H9 (cell line): ENCODE measurements around the gene SPA17. TPM values are rescaled to one million over a fixed set of nuclear protein-coding genes. Genes with fewer than 3 reads are reported as not detected.

ENCODE experiments used
- DNase-seq: peaks from one replicate; pipeline ENCODE4 v3.0.0-alpha.2; 2017
- H2AFZ ChIP-seq: one replicate; pipeline ENCODE4 v1.6.1; 2013; ENCODE audit warnings: mild to moderate bottlenecking, low read length, control low read depth, moderate library complexity
- H2AK5ac ChIP-seq: 2 replicates; pipeline ENCODE4 v1.6.1; 2013; ENCODE audit warnings: low read length, control low read depth, mixed read lengths; ENCODE audit not compliant: insufficient read length
- H2BK120ac ChIP-seq: one replicate; pipeline ENCODE4 v1.6.1; 2013; ENCODE audit warnings: low read depth, mild to moderate bottlenecking, low read length, control low read depth, inconsistent platforms; ENCODE audit not compliant: poor library complexity, severe bottlenecking
- H2BK12ac ChIP-seq: 2 replicates; pipeline ENCODE4 v1.6.1; 2013; ENCODE audit warnings: low read length, control low read depth, mixed read lengths, low read depth; ENCODE audit not compliant: insufficient read length
- H2BK15ac ChIP-seq: 2 replicates; pipeline ENCODE4 v1.6.1; 2013; ENCODE audit warnings: low read depth, low read length, control low read depth
- H2BK20ac ChIP-seq: one replicate; pipeline ENCODE4 v1.6.1; 2013; ENCODE audit warnings: low read depth, mild to moderate bottlenecking, low read length, control low read depth, inconsistent platforms; ENCODE audit not compliant: poor library complexity, severe bottlenecking
- H2BK5ac ChIP-seq: 2 replicates; pipeline ENCODE4 v1.6.1; 2013; ENCODE audit warnings: low read length, control low read depth, mixed read lengths; ENCODE audit not compliant: insufficient read length
- H3K14ac ChIP-seq: 2 replicates; pipeline ENCODE4 v1.6.1; 2013; ENCODE audit warnings: low read length, control low read depth; ENCODE audit not compliant: insufficient read depth
- H3K18ac ChIP-seq: 2 replicates; pipeline ENCODE4 v1.6.1; 2013; ENCODE audit warnings: low read depth, mild to moderate bottlenecking, mixed read lengths, low read length, control low read depth; ENCODE audit not compliant: insufficient read length
- H3K23ac ChIP-seq: 2 replicates; pipeline ENCODE4 v1.6.1; 2013; ENCODE audit warnings: low read length, control low read depth, mixed read lengths, low read depth; ENCODE audit not compliant: insufficient read length
- H3K23me2 ChIP-seq: 2 replicates; pipeline ENCODE4 v1.6.1; 2013; ENCODE audit warnings: low read depth, mild to moderate bottlenecking, mixed read lengths, low read length, control low read depth; ENCODE audit not compliant: insufficient read length, poor library complexity, severe bottlenecking
- H3K27ac ChIP-seq: 2 replicates; pipeline ENCODE4 v1.5.1; 2013; ENCODE audit warnings: low read length, control low read depth, mixed read lengths, low read depth; ENCODE audit not compliant: insufficient read length
- H3K27me3 ChIP-seq: 2 replicates; pipeline ENCODE4 v1.6.1; 2013; ENCODE audit warnings: low read length, control low read depth, inconsistent platforms; ENCODE audit not compliant: insufficient read depth
- H3K4ac ChIP-seq: 2 replicates; pipeline ENCODE4 v1.6.1; 2013; ENCODE audit warnings: low read depth, mild to moderate bottlenecking, control low read depth, inconsistent platforms, low read length, moderate library complexity
- H3K4me1 ChIP-seq: 2 replicates; pipeline ENCODE4 v1.6.1; 2013; ENCODE audit warnings: low read length, control low read depth, inconsistent platforms; ENCODE audit not compliant: insufficient read depth
- H3K4me2 ChIP-seq: 2 replicates; pipeline ENCODE4 v1.6.1; 2013; ENCODE audit warnings: low read length, control low read depth, mixed read lengths; ENCODE audit not compliant: insufficient read length, insufficient read depth
- H3K56ac ChIP-seq: 2 replicates; pipeline ENCODE4 v1.6.1; 2013; ENCODE audit warnings: low read depth, mild to moderate bottlenecking, mixed read lengths, low read length, control low read depth; ENCODE audit not compliant: insufficient read length
- H3K79me1 ChIP-seq: 2 replicates; pipeline ENCODE4 v1.6.1; 2013; ENCODE audit warnings: low read depth, mild to moderate bottlenecking, moderate library complexity, low read length, control low read depth, inconsistent platforms; ENCODE audit not compliant: insufficient read depth, poor library complexity, severe bottlenecking
- H3K79me2 ChIP-seq: 2 replicates; pipeline ENCODE4 v1.6.1; 2013; ENCODE audit warnings: low read length, control low read depth, inconsistent platforms; ENCODE audit not compliant: insufficient read depth
- H3K9ac ChIP-seq: 2 replicates; pipeline ENCODE4 v1.6.1; 2013; ENCODE audit warnings: low read length, control low read depth, mixed read lengths; ENCODE audit not compliant: insufficient read length; ENCODE audit errors: extremely low read depth
- H3K9me3 ChIP-seq: one replicate; pipeline ENCODE4 v1.6.1; 2013; ENCODE audit warnings: low read depth, low read length, inconsistent platforms; ENCODE audit not compliant: control insufficient read depth
- H3T11ph ChIP-seq: one replicate; pipeline ENCODE4 v1.6.1; 2013; ENCODE audit warnings: mild to moderate bottlenecking, low read length, control low read depth, inconsistent platforms
- H4K20me1 ChIP-seq: one replicate; pipeline ENCODE4 v1.6.1; 2013; ENCODE audit not compliant: control insufficient read depth, insufficient read length, insufficient read depth
- H4K5ac ChIP-seq: 2 replicates; pipeline ENCODE4 v1.6.1; 2013; ENCODE audit warnings: low read depth, mild to moderate bottlenecking, mixed read lengths, low read length, control low read depth; ENCODE audit not compliant: insufficient read length
- H4K8ac ChIP-seq: replicated peaks from 2 replicates; pipeline ENCODE4 v1.6.1; 2013; ENCODE audit warnings: low read length, control low read depth, mixed read lengths, low read depth; ENCODE audit not compliant: insufficient read length
- H4K91ac ChIP-seq: 2 replicates; pipeline ENCODE4 v1.6.1; 2013; ENCODE audit warnings: low read depth, mild to moderate bottlenecking, moderate library complexity, mixed read lengths, low read length, control low read depth; ENCODE audit not compliant: insufficient read length
- H3K27ac Mint-ChIP-seq, 3 experiments: 2 replicates in 2 of 3; 3 replicates in 1 of 3; pipeline ENCODE4 v1.8.0; 2020 to 2021; ENCODE audit warnings: mixed read lengths in 3 of 3, mild to moderate bottlenecking in 1 of 3, moderate library complexity in 1 of 3
- H3K27me3 Mint-ChIP-seq: 2 replicates; pipeline ENCODE4 v1.8.0; 2021; ENCODE audit warnings: low read depth, mild to moderate bottlenecking, moderate library complexity, mixed read lengths
- H3K36me3 Mint-ChIP-seq, 3 experiments: 2 replicates in 2 of 3; 3 replicates in 1 of 3; pipeline ENCODE4 v1.8.0; 2020 to 2021; ENCODE audit warnings: low read depth in 3 of 3, mixed read lengths in 3 of 3; ENCODE audit not compliant: insufficient read depth in 1 of 3
- H3K4me1 Mint-ChIP-seq, 2 experiments: 2 replicates each; pipeline ENCODE4 v1.8.0; 2020; ENCODE audit warnings: mixed read lengths in 2 of 2
- H3K4me3 Mint-ChIP-seq, 2 experiments: 2 replicates in 1 of 2; 3 replicates in 1 of 2; pipeline ENCODE4 v1.8.0; 2020 to 2021; ENCODE audit warnings: mild to moderate bottlenecking in 2 of 2, mixed read lengths in 2 of 2, moderate library complexity in 1 of 2
- H3K9me3 Mint-ChIP-seq, 2 experiments: 2 replicates in 1 of 2; 3 replicates in 1 of 2; pipeline ENCODE4 v1.8.0; 2020; ENCODE audit warnings: mild to moderate bottlenecking in 2 of 2, mixed read lengths in 2 of 2, moderate library complexity in 1 of 2
- WGBS: extraction: QIAGEN DNeasy Blood & Tissue Kit; methylation state at CpG from one replicate; pipeline ENCODE4 v1.1.7; 2013; ENCODE audit warnings: missing lambda C conversion rate, low lambda C conversion rate, mixed read lengths; ENCODE audit not compliant: insufficient read length; ENCODE audit errors: extremely low coverage; 5-methylcytosine and 5-hydroxymethylcytosine counted together
- total RNA-seq: library from RNA; stranded (reverse); gene quantifications from 2 replicates; pipeline ENCODE4 v1.2.1, GENCODE V29; 2021
- TF ChIP-seq, protein P1 (sequence below): fragments of 200-600 bp; sonication (generic); conservative IDR thresholded peaks from 3 replicates; pipeline ENCODE4 v1.8.0; 2021; ENCODE audit warnings: antibody characterized with exemption, mild to moderate bottlenecking

SPA17 gene
- total RNA-seq, 1 experiment from 2014 or later, result 6.9 TPM

DNA sequence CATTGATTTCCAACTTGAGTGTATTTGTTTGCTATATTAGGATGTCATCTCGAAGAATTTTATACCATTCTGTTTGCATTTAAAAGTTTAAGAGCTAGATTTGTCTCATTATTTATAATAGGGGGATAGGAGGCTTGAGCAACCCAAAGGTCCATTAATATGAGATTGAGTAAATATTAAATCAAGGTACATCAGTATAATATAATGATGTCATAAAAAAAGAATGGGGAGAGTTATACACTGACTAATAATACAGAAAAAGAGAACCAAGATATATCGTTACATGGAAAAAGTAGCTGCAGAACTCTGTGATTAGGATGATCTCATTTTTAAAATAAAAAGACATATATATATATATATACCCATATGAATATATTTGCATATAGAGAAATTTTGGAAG is 19.4 kb downstream of the SPA17 start:
- H3K56ac ChIP-seq, result no peak overlapping the region
- H3K4me2 ChIP-seq, result no peak overlapping the region
- no peaks in the 10 kb centered on the region for H3K36me3 Mint-ChIP-seq
- H3K9me3 ChIP-seq, result no peaks in the 10 kb centered on the region
- peaks cover 3% of the 10 kb centered on the region for H3K27me3 Mint-ChIP-seq
- no peak overlapping the region for H3K9ac ChIP-seq
- TF ChIP-seq, protein P1, sequence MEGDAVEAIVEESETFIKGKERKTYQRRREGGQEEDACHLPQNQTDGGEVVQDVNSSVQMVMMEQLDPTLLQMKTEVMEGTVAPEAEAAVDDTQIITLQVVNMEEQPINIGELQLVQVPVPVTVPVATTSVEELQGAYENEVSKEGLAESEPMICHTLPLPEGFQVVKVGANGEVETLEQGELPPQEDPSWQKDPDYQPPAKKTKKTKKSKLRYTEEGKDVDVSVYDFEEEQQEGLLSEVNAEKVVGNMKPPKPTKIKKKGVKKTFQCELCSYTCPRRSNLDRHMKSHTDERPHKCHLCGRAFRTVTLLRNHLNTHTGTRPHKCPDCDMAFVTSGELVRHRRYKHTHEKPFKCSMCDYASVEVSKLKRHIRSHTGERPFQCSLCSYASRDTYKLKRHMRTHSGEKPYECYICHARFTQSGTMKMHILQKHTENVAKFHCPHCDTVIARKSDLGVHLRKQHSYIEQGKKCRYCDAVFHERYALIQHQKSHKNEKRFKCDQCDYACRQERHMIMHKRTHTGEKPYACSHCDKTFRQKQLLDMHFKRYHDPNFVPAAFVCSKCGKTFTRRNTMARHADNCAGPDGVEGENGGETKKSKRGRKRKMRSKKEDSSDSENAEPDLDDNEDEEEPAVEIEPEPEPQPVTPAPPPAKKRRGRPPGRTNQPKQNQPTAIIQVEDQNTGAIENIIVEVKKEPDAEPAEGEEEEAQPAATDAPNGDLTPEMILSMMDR, result no peak
- no peak overlapping the region for H2BK12ac ChIP-seq
- H3K4me1 ChIP-seq, result no peaks in the 10 kb centered on the region; the same call in 1 of the 2 replicates
- no peaks in the 10 kb centered on the region for H4K20me1 ChIP-seq
- H4K5ac ChIP-seq, result no peak overlapping the region
- no peak overlapping the region for H4K91ac ChIP-seq
- no peak overlapping the region for H3K23ac ChIP-seq
- no peaks in the 10 kb centered on the region for H3K79me1 ChIP-seq
- H3K27ac ChIP-seq, result no peak overlapping the region
- DNase-seq, result no peak
- H2BK20ac ChIP-seq, result no peak overlapping the region
- H3K4me3 Mint-ChIP-seq, result no peak overlapping the region
- H2AK5ac ChIP-seq, result no peak overlapping the region
- H2BK5ac ChIP-seq, result no peak overlapping the region
- H4K8ac ChIP-seq, result no peak overlapping the region
- no CpG with 5 or more reads among the region's 2 CpGs for WGBS
- H3K27me3 ChIP-seq, result no peaks in the 10 kb centered on the region
- H3K27ac Mint-ChIP-seq, result no peak overlapping the region
- H2BK15ac ChIP-seq, result no peak overlapping the region
- no peak overlapping the region for H3K18ac ChIP-seq
- no peak overlapping the region for H3T11ph ChIP-seq
- no peaks in the 10 kb centered on the region for H3K4me1 Mint-ChIP-seq
- H3K79me2 ChIP-seq, result no peaks in the 10 kb centered on the region
- no peak overlapping the region for H2AFZ ChIP-seq
- no peak overlapping the region for H2BK120ac ChIP-seq
- H3K9me3 Mint-ChIP-seq, result peaks cover 0 to 4% of the 10 kb centered on the region in 2 experiments; a peak in 1 of 5 replicates
- H3K23me2 ChIP-seq, result no peaks in the 10 kb centered on the region
- no peak overlapping the region for H3K4ac ChIP-seq
- H3K14ac ChIP-seq, result no peak overlapping the region
